B cell (primary cell): ENCODE measurements around the gene GNG11.
"Not testable (repeated sequence)": the region's sequence is repeated elsewhere in the genome, so short reads cannot be mapped to it uniquely, and the experiment has no call there.

Experiments
- CTCF ChIP-seq: fragments of 200-600 bp; IDR thresholded peaks from one replicate; pipeline ENCODE4 v1.8.0; 2022; ENCODE audit warnings: antibody characterized with exemption, mild to moderate bottlenecking
- EZH2 ChIP-seq: IDR thresholded peaks from 2 replicates; pipeline ENCODE4 v1.6.1; 2012; ENCODE audit warnings: borderline replicate concordance, low read depth, mild to moderate bottlenecking, moderate library complexity, low read length; ENCODE audit not compliant: insufficient read depth, poor library complexity, severe bottlenecking

GRCh38 chr7:93915888-93916287 is 5.6 kb upstream of the GNG11 start:
- not testable (repeated sequence) for TF ChIP-seq CTCF, EZH2
